ENCODE data around the gene UFSP2. TPM values are rescaled to one million over a fixed set of nuclear protein-coding genes. Genes with fewer than 3 reads are reported as not detected.

Gene UFSP2
- total RNA-seq, 3 donors from 2014 or later: 19.3 to 32.9 (median 20.2) TPM

- no peaks in the 10 kb centered on the region for H3K9me3 ChIP-seq
- peaks cover 17% of the 10 kb centered on the region for H3K4me1 ChIP-seq (ENCODE audit: low read depth)
- ATAC-seq (no peak), DNase-seq (no peak)
- H3K36me3 ChIP-seq (ENCODE audit: low read depth): peaks cover 9% of the 10 kb centered on the region
- intact Hi-C loops (cut with DNase I, micrococcal nuclease): loop anchor here in 1 of 2 donors (5.0 kb wide), 1 partner anchor 192 kb away; the partner anchor contains the start of gene CFAP97
- no peak overlapping the region for H3K4me3 ChIP-seq
- no peak for TF ChIP-seq CTCF (IDR thresholded peaks at IDR 0.05)
Observed at GRCh38 chr4:185394568-185395237, 31.1 kb downstream of the UFSP2 start.

- intact Hi-C loops (cut with DNase I, micrococcal nuclease): no loop called here
- no peak for DNase-seq
- Histone ChIP-seq H3K9me3 (no peaks in the 10 kb centered on the region), H3K4me3 (no peak overlapping the region), H3K36me3 (ENCODE audit: low read depth) (peaks cover 9% of the 10 kb centered on the region), H3K4me1 (ENCODE audit: low read depth) (no peaks in the 10 kb centered on the region)
- no peak for TF ChIP-seq CTCF (IDR thresholded peaks at IDR 0.05)
- no peak for ATAC-seq
Observed at GRCh38 chr4:185392156-185392555, 33.6 kb downstream of the UFSP2 start.

GRCh38 chr4:185390941-185391340 lies 34.8 kb downstream of the UFSP2 start:
- intact Hi-C loops (cut with DNase I, micrococcal nuclease): no loop called here

GRCh38 chr4:185387957-185388356 lies 37.8 kb downstream of the UFSP2 start:
- no peak overlapping the region for H3K4me3 ChIP-seq
- ATAC-seq (no peak), DNase-seq (no peak)
- no peak for TF ChIP-seq CTCF (IDR thresholded peaks at IDR 0.05)
- H3K4me1 ChIP-seq (ENCODE audit: low read depth): peaks cover 11% of the 10 kb centered on the region
- H3K9me3 ChIP-seq: no peaks in the 10 kb centered on the region
- no peaks in the 10 kb centered on the region for H3K36me3 ChIP-seq (ENCODE audit: low read depth)
- intact Hi-C loops (cut with DNase I, micrococcal nuclease): no loop called here

More at GRCh38 chr4:185390941-185391340, 34.8 kb downstream of the UFSP2 start:
- Histone ChIP-seq H3K4me1 (ENCODE audit: low read depth) (no peaks in the 10 kb centered on the region), H3K9me3 (no peaks in the 10 kb centered on the region), H3K36me3 (ENCODE audit: low read depth) (peaks cover 1% of the 10 kb centered on the region), H3K4me3 (no peak overlapping the region)
- DNase-seq (no peak), ATAC-seq (no peak)
- TF ChIP-seq CTCF (IDR thresholded peaks at IDR 0.05): no peak

- Histone ChIP-seq H3K4me1 (ENCODE audit: low read depth) (peaks cover 11% of the 10 kb centered on the region), H3K4me3 (no peak overlapping the region), H3K36me3 (ENCODE audit: low read depth) (no peaks in the 10 kb centered on the region), H3K9me3 (no peaks in the 10 kb centered on the region)
- intact Hi-C loops (cut with DNase I, micrococcal nuclease): no loop called here
- ATAC-seq (peak; percentile 73), DNase-seq (no peak)
- no peak for TF ChIP-seq CTCF (IDR thresholded peaks at IDR 0.05)
Observed at GRCh38 chr4:185384930-185385331, 40.8 kb downstream of the UFSP2 start.
